ENCODE measurements around the gene PLCH1.

GRCh38 chr3:155738580-155739076, 6.2 kb downstream of the PLCH1 start:
- TF ChIP-seq SPI1 (IDR thresholded peaks at IDR 0.05; ENCODE audit: borderline replicate concordance, low read depth) = no peak
- no peak for TF ChIP-seq CTCF (IDR thresholded peaks at IDR 0.05; ENCODE audit: insufficient read depth, low read length)

Measured in HL-60 (cell line).